Small intestine (tissue), 7 donors: ENCODE results near the gene SLC2A1. TPM values are rescaled to one million over a fixed set of nuclear protein-coding genes. Genes with fewer than 3 reads are reported as not detected.
"Not testable (repeated sequence)": the region's sequence is repeated elsewhere in the genome, so short reads cannot be mapped to it uniquely, and the experiment has no call there.

Source experiments
- DNase-seq, 2 donors: peaks; one replicate each; pipeline versions ENCODE4 v3.0.0 to v3.0.0-alpha.2; 2013
- FAIRE-seq: peaks from 2 replicates; lab custom pipeline; 2012; peaks lifted over from hg19 to GRCh38; lab: Jason Lieb, UNC
- H3K27ac ChIP-seq, 3 donors: one replicate each; pipeline ENCODE4 v1.5.1; 2013; ENCODE audit warnings: low read length in 2 of 3, mild to moderate bottlenecking in 2 of 3, control low read depth in 1 of 3, inconsistent platforms in 1 of 3, low read depth in 1 of 3, moderate library complexity in 1 of 3
- H3K27me3 ChIP-seq, 3 donors: one replicate each; pipeline ENCODE4 v1.6.1; 2013; ENCODE audit warnings: low read length in 3 of 3, inconsistent platforms in 1 of 3; ENCODE audit not compliant: control insufficient read depth in 3 of 3, insufficient read depth in 3 of 3
- H3K36me3 ChIP-seq, 3 donors: one replicate each; pipeline ENCODE4 v1.6.1; 2013; ENCODE audit warnings: low read length in 3 of 3, inconsistent platforms in 1 of 3, low read depth in 1 of 3, mild to moderate bottlenecking in 1 of 3, moderate library complexity in 1 of 3; ENCODE audit not compliant: control insufficient read depth in 3 of 3, insufficient read depth in 2 of 3
- H3K4me1 ChIP-seq, 3 donors: one replicate each; pipeline ENCODE4 v1.6.1; 2013; ENCODE audit warnings: low read length in 2 of 3, inconsistent platforms in 1 of 3, low read depth in 1 of 3, mild to moderate bottlenecking in 1 of 3, moderate library complexity in 1 of 3; ENCODE audit not compliant: control insufficient read depth in 3 of 3, insufficient read depth in 2 of 3
- H3K4me3 ChIP-seq, 3 donors: one replicate each; pipeline ENCODE4 v1.5.1; 2013; ENCODE audit warnings: low read length in 3 of 3, control low read depth in 1 of 3, inconsistent platforms in 1 of 3, low read depth in 1 of 3, mild to moderate bottlenecking in 1 of 3, moderate library complexity in 1 of 3
- H3K9me3 ChIP-seq, 2 donors: one replicate each; pipeline ENCODE4 v1.6.1; 2013; ENCODE audit warnings: low read depth in 1 of 2, low read length in 1 of 2; ENCODE audit not compliant: control insufficient read depth in 2 of 2, insufficient read depth in 1 of 2
- WGBS, 3 donors: extraction: QIAGEN DNeasy Blood & Tissue Kit; methylation state at CpG; one replicate each; pipeline ENCODE4 v1.1.7; 2013; 5-methylcytosine and 5-hydroxymethylcytosine counted together
- polyA plus RNA-seq, 4 donors: library from polyadenylated mRNA; stranded (reverse) in 3 of 4; unstranded in 1 of 4; fragments of 200-250 nt in 3 of 4; fragments of 120-200 nt in 1 of 4; gene quantifications; one replicate each; pipeline versions ENCODE4 v1.2.1 to v1.2.3, GENCODE V29; 2013
- donor health status: healthy with polysubstance abuse.
- donor health status: control.
- donor health status: control.
- donor health status: Bipolar disorder and iron deficiency.
- donor health status: healthy.

Gene SLC2A1
- polyA plus RNA-seq, 4 donors: 1.1 to 61.3 (median 8.4) TPM

DNA sequence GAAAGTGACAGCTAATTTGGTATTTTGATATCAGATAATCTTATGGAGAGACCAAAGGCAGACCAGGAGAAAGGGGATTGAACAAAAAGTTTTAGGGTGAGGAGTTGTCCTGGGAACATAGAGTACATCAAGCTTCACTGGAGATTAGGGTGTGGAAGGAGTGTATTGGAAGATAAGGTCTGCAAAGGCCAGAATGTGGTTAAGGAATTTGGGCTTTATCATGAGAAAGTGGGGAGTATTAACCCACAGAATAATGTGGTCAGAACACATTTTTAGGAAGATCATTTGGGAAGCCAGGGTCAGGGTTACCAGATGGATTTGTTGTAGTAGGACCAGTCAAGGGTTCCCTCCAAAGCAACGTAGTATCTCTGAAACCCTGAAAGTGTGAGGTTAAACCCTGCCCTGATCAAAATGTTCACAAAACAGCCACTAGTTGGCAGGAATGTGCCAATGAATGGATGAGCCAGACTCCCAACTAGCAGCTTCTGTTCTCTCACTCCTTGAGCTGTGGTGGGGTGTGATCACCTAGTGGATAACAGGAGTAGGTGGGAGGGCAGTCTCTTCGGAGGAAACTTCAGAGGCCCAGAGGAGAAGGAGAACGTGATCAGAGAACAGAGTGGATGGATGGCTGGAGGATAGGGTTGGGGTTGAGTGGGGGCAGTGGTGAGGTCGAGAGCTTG, 35.8 kb downstream of the SLC2A1 start:
- peaks cover 0 to 8% (median 0%) of the 10 kb centered on the region in 3 donors for H3K4me1 ChIP-seq
- FAIRE-seq: no peak
- peaks cover 0 to 18% (median 0%) of the 10 kb centered on the region in 3 donors for H3K36me3 ChIP-seq
- WGBS, 3 donors: 7 to 19% (median 9%) methylated on average over 4 of the region's 4 CpGs
- no peak overlapping the region for H3K27ac ChIP-seq
- no peak overlapping the region for H3K4me3 ChIP-seq
- DNase-seq: peak; percentile 77 to 78
- H3K27me3 ChIP-seq: no peaks in the 10 kb centered on the region
- no peaks in the 10 kb centered on the region for H3K9me3 ChIP-seq

DNA sequence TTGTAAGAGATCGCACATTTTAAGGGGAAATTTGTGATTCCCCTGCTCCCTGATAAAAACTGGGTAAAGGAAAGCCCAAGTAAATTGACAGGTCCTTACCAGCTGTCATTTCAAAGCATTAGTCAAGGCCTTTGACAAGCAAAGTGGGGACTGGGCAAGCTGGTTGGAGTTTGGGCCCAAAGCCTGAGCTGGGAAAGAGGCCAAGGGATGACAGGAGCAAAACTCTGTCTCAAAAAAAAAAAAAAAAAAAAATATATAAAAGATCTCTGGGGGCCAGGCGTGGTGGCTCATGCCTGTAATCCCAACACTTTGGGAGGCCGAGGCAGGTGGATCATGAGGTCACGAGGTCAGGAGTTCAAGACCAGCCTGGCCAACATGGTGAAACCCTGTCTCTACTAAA, 36.9 kb downstream of the SLC2A1 start:
- no peak overlapping the region for H3K4me3 ChIP-seq
- peaks cover 0 to 8% (median 0%) of the 10 kb centered on the region in 3 donors for H3K4me1 ChIP-seq
- FAIRE-seq: no peak
- H3K9me3 ChIP-seq: peaks cover 0 to 5% of the 10 kb centered on the region in 2 donors
- WGBS, 3 donors: 90 to 95% (median 91%) methylated on average over 4 of the region's 4 CpGs
- no peak overlapping the region for H3K27ac ChIP-seq
- H3K36me3 ChIP-seq: peaks cover 0 to 7% (median 0%) of the 10 kb centered on the region in 3 donors
- no peaks in the 10 kb centered on the region for H3K27me3 ChIP-seq
- DNase-seq: no peak

DNA sequence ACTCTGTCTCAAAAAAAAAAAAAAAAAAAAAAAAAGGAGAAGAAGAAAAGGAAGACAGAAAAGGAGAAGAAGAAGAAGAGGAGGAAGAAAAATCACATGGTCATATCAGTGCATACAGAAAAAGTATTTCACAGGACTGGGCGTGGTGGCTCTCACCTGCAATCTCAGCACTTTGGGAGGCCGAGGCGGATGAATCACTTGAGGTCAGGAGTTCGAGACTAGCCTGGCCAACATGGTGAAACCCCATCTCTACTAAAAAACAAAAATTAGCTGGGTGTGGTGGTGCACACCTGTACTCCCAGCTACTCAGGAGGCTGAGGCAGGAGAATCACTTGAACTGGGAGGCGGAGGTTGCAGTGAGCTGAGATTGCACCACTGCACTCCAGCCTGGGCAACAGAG, 39.0 kb downstream of the SLC2A1 start:
- not testable (repeated sequence) for H3K36me3 ChIP-seq, DNase-seq, H3K4me1 ChIP-seq, H3K27me3 ChIP-seq, H3K4me3 ChIP-seq, FAIRE-seq, H3K27ac ChIP-seq
- WGBS, 3 donors: 64 to 77% (median 72%) methylated on average over 5 of the region's 5 CpGs
- peaks cover 0 to 22% of the 10 kb centered on the region in 2 donors for H3K9me3 ChIP-seq

DNA sequence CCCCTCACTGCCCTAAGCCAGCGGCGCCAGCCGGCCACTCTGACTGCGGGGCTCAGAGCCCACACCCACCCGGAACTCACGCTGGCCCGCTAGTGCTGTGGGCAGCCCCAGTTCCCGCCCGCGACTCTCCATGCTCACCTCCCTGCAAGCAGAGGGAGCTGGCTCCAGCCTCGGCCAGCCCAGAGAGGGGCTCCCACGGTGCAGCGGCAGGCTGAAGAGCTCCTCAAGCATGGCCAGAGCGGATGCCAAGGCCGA, 41.5 kb downstream of the SLC2A1 start:
- WGBS, 3 donors: 91 to 97% (median 95%) methylated on average over 15 of the region's 15 CpGs
- H3K9me3 ChIP-seq: peaks cover 0 to 30% of the 10 kb centered on the region in 2 donors
- DNase-seq: no peak
- H3K4me1 ChIP-seq: no peaks in the 10 kb centered on the region
- no peak overlapping the region for H3K27ac ChIP-seq
- H3K36me3 ChIP-seq: no peaks in the 10 kb centered on the region
- FAIRE-seq: no peak
- no peaks in the 10 kb centered on the region for H3K27me3 ChIP-seq
- no peak overlapping the region for H3K4me3 ChIP-seq

DNA sequence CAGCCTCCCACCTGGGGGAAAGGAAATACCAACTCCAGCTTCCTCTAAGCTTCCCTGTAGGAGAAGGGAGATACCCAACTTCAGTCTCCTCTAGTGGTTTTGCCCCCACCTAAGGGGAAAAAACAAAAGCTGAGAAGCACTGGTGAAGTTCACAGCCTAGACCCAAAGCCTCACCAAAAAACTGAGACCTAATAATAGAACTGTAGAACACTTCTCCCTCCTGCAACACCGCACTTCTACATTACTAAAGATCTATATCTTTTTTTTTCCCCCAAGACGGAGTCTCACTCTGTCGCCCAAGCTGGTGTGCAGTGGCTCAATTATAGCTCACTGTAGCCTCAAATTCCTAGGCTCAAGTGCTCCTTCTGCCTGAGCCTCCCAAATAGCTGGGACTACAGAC, 43.2 kb downstream of the SLC2A1 start:
- no peak for DNase-seq
- WGBS, 3 donors: 90 to 97% (median 93%) methylated on average over 3 of the region's 3 CpGs
- no peak overlapping the region for H3K4me3 ChIP-seq
- no peak for FAIRE-seq
- no peaks in the 10 kb centered on the region for H3K4me1 ChIP-seq
- H3K36me3 ChIP-seq: no peaks in the 10 kb centered on the region
- H3K9me3 ChIP-seq: peaks cover 0 to 30% of the 10 kb centered on the region in 2 donors
- no peak overlapping the region for H3K27ac ChIP-seq
- H3K27me3 ChIP-seq: no peaks in the 10 kb centered on the region

DNA sequence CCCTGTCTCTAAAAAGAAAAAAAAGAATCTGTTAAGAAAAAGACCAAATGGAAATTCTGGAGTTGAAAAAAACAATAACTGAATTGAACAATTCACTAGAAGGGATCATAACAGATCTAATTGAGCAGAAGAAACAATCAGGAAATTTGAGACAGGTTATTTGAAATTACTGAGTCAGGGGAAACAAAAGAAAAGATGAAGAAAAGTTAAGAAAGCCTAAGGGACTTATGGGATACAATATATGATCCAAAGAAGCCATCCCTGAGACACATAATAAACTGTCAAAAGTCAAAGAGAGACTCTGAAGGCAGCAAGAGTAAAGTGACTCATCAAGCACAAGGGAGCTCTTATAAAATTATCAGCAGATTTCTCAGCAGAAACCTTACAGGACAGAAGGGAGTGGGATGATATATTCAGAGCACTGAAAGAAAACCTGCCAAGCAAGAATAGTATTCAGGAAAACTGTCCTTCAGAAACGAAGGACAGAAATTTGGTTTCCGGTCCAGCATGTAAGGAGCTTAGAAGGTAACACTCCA, 44.5 kb downstream of the SLC2A1 start:
- 51 to 94% (median 89%) methylated on average over 2 of the region's 2 CpGs for WGBS, 3 donors
- no peak for DNase-seq

DNA sequence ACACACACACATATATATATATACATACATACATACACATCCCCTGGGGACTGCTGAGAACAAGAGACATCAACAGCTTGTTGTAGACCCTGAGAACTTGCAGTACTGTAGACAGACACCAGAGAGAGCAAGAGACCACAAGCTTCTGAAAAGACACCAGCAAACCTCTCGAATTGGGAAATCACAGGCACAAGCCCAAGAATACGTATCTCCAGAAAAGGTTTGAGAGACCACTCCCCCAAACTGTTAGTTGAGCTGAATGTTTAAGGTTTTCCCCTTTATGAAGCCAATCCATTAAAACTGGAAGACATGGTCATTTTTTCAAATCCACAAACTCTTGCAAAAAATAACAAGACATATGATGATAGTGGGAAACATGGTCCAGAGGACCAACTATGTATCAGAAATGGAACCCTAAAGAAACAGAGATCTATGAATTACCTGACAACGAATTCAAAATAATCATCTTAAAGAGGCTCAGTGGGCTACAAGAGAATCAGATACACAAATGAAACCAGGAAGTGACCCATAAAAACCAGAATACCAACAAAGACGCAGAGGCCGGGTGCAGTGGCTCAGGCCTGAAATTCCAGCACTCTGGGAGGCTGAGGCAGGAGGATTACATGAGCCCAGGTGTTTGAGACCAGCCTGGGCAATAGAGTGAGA, 45.1 kb downstream of the SLC2A1 start:
- WGBS, 3 donors: 45 to 48% (median 46%) methylated on average over 5 of the region's 5 CpGs
- no peak overlapping the region for H3K4me3 ChIP-seq
- H3K27me3 ChIP-seq: no peaks in the 10 kb centered on the region
- H3K4me1 ChIP-seq: no peaks in the 10 kb centered on the region
- H3K36me3 ChIP-seq: no peaks in the 10 kb centered on the region
- DNase-seq: peak; percentile 69 to 78
- FAIRE-seq: no peak
- no peak overlapping the region for H3K27ac ChIP-seq
- H3K9me3 ChIP-seq: peaks cover 0 to 30% of the 10 kb centered on the region in 2 donors

More for the DNA sequence above, 44.5 kb downstream of the SLC2A1 start:
- no peak overlapping the region for H3K27ac ChIP-seq
- no peaks in the 10 kb centered on the region for H3K36me3 ChIP-seq
- H3K4me3 ChIP-seq: no peak overlapping the region
- peaks cover 0 to 30% of the 10 kb centered on the region in 2 donors for H3K9me3 ChIP-seq
- H3K4me1 ChIP-seq: no peaks in the 10 kb centered on the region
- no peak for FAIRE-seq
- H3K27me3 ChIP-seq: no peaks in the 10 kb centered on the region

DNA sequence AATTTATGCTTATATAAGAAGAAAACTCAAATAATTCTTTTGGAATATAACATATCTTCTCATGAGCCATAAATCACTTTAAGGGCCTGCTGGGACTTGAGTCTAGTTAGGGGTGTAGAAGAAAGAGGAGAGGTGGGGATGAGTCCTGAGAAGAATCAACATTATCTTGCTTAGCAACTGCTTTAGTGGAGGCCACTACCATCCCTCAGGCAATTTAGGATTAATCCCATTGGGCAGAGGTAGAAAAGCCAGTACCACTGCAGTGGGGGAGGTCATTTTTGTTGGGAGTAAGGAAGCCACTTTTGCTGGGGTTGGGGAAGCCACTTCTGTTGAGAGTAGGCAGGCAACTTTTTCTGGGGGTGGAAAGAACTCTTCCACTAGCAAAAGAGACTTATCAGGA, 47.7 kb downstream of the SLC2A1 start:
- DNase-seq: no peak
- H3K27me3 ChIP-seq: no peaks in the 10 kb centered on the region
- no peak overlapping the region for H3K4me3 ChIP-seq
- peaks cover 0 to 19% of the 10 kb centered on the region in 2 donors for H3K9me3 ChIP-seq
- H3K27ac ChIP-seq: no peak overlapping the region
- H3K4me1 ChIP-seq: no peaks in the 10 kb centered on the region
- H3K36me3 ChIP-seq: no peaks in the 10 kb centered on the region
- no peak for FAIRE-seq
